HG03103 (cell line): Measurements from ENCODE around the gene FHIT.

ENCODE experiments used
- ATAC-seq: cut with Tn5 transposase; IDR thresholded peaks from one replicate; pipeline ENCODE4 v1.9.1; 2021; ENCODE audit warnings: low read depth; ENCODE audit not compliant: unreplicated experiment

The FHIT gene

GRCh38 chr3:60594025-60594424 is 657.2 kb downstream of the FHIT start:
- ATAC-seq = no peak

DNA sequence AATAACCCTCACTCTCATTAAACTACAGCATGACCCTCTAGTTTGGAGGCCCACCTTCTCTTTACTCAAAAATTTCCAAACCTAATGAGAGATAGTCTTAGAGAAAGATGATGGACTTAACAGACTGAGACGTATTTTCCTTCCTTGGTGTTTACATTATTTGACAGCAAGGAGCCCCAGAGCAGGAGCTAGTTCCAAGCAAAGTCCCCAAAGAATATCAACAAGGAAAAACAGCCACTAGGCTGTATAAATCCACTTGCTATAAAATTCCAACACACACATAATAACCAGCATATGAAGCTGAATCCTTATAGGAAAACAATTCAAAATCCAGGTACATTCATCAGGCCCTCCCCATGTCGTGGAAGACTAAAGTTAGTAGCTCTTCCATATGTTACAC is 660.0 kb downstream of the FHIT start:
- no peak for ATAC-seq

DNA sequence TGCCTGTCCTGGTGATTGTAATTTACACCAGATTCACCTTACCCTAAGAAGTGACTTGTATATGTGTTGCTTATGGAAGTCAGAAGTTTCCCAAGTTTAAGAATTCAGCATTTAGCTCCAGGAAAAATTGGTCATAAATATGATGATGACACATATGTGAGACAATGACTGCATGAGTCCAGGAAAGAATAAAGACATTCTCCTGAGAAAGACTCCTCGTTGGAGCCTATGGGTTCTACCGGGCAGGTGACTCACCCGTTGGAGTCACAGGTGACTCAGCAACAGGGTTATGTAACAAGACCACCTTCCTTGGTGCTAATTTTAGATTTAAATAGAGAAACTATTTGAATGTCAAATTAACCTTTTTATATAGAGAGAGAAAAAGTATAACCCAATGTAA is 662.4 kb downstream of the FHIT start:
- ATAC-seq = no peak

- no peak for ATAC-seq
These were observed 665.3 kb downstream of the FHIT start for GRCh38 chr3:60585918-60586317.

DNA sequence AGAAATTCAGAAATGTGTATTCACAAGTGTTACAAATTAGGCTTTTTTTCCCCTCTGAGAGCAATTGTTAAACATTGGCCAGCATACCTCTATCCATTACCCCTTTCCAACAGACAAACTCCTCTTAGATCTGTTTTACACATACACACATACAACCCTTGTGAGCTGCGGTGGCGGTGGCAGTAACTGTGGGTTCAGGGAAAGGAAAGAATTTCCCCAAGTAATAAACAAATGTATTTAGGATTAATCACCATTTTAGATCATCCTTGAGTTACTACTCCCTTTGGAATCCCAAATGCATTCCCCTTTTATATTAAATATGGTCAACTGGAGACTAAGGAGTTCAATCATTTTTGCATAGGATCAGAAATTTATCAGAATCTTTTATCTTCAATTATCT is 667.0 kb downstream of the FHIT start:
- ATAC-seq = no peak

DNA sequence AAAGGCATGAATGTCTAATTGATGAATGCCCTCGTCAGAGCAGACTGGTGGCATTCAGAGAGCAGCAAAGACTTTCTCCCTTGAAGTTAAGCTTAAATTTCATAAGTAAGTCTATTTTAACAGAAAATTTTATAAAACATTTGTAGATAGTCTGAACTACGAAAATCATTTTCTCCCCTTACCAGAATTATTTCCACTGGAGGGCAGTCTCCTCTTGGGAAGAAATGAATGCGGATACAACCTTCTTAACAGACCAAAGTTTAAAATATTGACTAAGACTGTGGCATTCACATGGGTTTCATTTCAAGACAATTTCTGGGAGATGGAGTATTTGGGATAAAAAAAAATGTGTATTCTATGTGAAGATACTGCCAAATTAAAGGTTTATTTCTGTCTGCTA is 669.0 kb downstream of the FHIT start:
- no peak for ATAC-seq

- no peak for ATAC-seq
These were observed 670.4 kb downstream of the FHIT start for GRCh38 chr3:60580809-60581208.

DNA sequence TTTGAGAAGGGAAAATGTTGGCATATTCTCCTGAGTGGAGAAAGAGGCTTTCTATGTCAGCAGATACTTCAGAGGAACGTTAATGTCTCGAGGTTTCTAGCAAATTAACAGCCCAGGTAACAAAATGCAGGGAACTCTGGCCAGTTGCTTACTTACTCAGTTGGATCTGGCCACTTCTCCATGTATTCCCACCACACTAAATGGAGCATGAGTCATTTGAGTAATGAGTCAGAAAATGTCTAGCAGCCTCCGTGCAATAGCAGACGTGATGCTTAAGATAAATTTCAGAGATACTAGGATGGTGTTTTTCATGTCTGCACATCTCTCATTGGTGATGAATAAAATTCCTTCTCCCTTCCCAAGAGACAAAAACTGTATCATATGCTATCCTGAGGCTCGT is 671.5 kb downstream of the FHIT start:
- no peak for ATAC-seq

GRCh38 chr3:60578936-60579335 is 672.3 kb downstream of the FHIT start:
- ATAC-seq = no peak

DNA sequence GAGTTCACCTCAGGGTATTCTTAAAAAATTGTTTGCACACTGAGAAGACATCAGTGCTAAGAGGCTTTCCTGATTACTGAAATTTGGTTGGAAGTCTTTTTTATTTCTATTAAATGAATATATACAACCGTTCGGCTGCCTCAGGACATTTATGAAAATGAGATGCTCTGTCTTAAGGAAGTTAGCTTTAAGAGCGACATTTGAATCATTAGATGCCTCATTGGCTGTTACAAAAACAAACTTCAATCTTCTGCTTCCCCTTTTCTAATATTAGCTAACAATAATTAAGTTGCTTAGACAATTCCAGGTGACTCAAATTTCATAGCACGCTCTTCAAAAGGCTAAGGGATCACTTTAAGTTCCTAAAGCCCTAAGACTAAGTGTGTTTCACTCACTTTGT is 673.7 kb downstream of the FHIT start:
- no peak for ATAC-seq

DNA sequence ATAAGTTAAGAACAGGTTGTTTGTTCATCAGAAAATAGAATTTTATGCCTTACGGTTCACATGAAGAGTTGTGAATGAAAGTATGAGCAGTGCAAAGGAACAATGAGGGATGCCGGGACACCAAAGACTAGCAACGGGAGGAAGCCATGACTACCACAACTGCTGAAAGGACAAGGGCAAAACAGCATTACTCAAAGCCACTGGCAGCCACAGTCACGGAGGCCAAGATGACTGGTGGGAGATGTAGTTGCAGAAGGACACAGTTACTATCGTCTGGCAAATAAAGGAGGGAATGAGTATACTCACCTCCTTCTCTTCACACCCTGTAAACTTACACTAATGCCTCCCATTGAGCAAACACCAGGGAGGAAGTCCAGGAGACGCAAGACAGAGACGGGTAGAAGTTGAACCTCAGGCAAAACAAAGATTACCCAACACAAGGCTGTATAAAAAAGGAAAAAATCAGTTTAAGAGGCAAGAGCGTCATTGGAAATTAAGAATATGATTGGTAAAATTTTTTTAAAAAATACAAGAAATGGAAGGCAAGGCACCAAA is 675.5 kb downstream of the FHIT start:
- no peak for ATAC-seq

DNA sequence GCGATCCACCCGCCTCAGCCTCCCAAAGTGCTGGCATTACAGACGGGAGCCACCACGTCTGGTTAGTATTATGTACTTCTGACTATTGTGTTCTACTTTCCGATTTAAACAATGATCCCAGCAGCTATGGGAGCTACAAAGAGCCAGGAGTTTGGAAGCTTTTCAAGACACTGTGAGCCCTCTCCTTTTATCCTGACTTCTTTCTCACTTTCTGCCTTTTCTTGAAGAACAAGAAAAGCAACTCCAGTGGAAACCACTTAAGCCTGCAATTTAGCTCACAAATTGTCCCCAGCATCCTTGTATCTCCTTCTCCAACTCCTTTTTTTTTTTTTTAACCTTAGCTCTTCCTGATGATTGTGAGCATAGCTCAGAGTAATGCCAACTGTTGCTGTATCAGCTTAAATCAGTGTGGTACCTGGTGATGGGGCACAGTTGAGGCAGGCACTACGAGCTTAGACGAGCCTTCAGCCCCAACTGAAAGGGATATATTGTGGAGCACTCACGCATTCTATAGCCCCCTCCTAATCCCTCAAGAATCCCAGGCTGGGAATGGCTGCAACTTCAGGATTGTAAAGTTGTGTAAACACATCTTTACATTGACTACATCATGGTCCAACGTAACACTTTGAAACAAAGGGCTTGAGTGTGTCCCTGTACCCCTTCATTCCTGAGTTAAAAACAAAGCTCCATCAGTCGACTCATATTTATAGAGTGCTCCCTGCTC is 677.0 kb downstream of the FHIT start:
- no peak for ATAC-seq

DNA sequence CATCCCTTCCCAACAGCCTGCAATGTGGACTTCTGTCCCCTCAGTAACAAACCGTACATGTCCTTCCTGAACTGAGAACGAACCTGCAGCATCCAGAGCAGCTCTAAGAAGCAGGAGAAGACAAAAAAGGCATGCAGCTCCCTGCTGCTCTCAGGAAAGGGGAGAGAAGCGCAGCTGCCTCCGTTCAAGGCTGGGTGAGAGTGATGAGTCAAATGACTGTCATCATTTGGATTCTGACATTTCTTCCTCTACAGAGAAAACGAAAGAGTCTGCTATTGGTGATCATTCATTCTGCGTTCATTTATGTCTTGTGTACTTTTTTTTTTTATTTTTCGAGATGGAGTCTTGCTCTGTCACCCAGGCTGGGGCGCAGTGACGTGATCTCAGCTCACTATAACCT is 677.8 kb downstream of the FHIT start:
- no peak for ATAC-seq

DNA sequence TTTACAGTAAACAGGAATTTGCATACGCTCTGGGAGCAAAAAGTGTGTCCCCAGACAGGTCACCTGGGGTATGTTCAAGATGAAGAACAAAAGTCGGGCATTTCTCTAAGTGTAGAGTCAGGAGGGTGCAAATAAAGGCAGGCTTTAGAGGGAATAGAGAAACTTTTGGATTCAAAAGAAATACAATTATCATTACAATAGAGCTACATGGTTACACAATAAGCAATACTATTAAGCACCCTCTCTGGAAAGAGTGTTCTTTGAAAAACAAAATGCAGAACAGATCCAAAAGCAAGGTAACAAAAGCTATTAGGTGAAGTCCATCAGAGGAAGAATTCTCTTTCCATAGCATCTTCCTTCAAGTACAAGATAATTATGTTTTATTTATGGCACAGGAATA is 679.7 kb downstream of the FHIT start:
- no peak for ATAC-seq

- ATAC-seq = no peak
These were observed 694.1 kb downstream of the FHIT start for GRCh38 chr3:60557122-60557521.

- ATAC-seq = peak; percentile 91
These were observed 695.4 kb downstream of the FHIT start for GRCh38 chr3:60555686-60556354.

- ATAC-seq = no peak
These were observed 698.1 kb downstream of the FHIT start for GRCh38 chr3:60553144-60553543.

DNA sequence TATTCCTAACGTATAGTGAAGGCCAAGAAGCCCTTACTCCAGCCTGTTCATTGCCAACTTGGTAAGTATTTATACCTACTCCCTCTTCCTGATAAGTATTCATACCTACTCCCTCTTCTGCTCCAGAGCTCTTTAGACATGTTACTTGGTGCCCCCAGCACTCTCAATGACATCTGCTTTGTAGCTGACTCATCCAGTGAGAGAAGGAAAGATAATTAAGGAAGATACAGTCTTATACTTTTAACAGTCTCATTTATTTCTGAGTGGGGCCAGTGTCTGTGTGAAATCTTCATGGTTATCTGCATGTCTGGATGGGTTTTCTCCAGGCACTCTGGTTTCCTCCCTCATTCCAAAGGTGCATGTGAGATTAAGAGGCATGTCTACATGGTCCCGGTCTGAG is 698.7 kb downstream of the FHIT start:
- ATAC-seq = no peak

DNA sequence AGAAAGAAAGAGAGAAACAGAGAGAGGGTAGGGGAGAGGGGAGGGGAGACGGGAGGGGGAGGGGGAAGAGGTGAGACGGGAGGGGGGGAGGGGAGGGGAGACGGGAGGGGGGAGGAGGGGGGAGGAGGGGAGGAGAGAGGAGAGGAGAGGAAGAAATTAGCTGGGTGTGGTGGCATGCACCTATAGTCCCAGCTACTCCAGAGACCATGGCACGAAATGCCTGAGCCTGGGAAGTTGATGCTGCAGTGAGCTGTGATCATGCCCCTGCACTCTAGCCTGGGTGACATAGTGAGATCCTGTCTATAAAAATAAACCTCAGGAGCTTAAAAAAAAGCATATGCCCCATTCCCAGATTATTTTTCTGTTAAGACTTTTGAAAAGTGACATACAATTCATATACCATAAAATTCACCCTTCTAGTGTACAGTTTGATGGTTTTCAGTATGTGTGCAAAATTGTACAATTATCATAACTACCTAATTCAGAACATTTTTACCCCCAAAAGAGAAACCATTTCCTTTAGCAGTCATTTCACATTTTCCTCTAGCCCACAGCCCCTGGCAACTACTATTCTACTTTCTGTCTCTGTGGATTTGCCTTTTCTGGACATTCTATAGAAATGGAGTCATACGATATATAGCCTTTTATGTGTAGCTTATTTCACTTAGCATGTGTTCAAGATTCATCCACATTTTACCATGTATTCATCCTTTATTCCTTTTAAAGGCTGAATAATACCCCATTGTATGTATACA is 699.6 kb downstream of the FHIT start:
- no peak for ATAC-seq

DNA sequence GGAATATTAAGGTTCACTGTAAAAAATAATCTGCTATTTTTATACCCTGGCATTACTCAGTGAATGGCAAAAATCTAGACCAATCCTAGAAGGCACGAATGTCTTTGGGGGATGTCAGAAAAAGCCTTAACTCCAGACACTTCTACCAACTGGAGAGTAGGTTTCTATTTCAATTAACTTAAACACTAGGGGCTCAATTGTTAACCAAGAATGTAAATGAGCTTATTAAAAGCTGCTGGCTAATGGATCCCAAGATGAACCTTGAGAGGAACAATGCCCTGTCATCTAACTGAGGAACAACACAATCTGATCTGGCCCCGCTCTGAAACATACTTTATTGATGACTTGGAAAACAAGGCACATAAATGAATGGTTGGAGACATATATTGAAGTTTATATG is 701.4 kb downstream of the FHIT start:
- ATAC-seq = no peak

- ATAC-seq = no peak
These were observed 708.3 kb downstream of the FHIT start for GRCh38 chr3:60542995-60543394.
